Stomach smooth muscle (tissue), 2 donors: ENCODE results near the gene DNER.

Source experiments
- H3K27ac ChIP-seq: one replicate; pipeline ENCODE4 v1.7.0; 2013; ENCODE audit warnings: mild to moderate bottlenecking, low read length, inconsistent platforms
- H3K27me3 ChIP-seq, 2 donors: one replicate each; pipeline ENCODE4 v1.7.0; 2013; ENCODE audit warnings: low read length in 2 of 2; ENCODE audit not compliant: insufficient read depth in 2 of 2, control insufficient read depth in 1 of 2
- H3K36me3 ChIP-seq, 2 donors: one replicate each; pipeline ENCODE4 v1.7.0; 2013; ENCODE audit warnings: low read length in 2 of 2; ENCODE audit not compliant: control insufficient read depth in 2 of 2, insufficient read depth in 2 of 2
- H3K4me1 ChIP-seq: one replicate; pipeline ENCODE4 v1.7.0; 2013; ENCODE audit warnings: low read length; ENCODE audit not compliant: control insufficient read depth, insufficient read depth
- H3K4me3 ChIP-seq, 2 donors: one replicate each; pipeline ENCODE4 v1.7.0; 2013; ENCODE audit warnings: low read length in 2 of 2
- H3K9ac ChIP-seq, 2 donors: one replicate each; pipeline ENCODE4 v1.7.0; 2013; ENCODE audit warnings: low read length in 2 of 2, mild to moderate bottlenecking in 1 of 2
- H3K9me3 ChIP-seq, 2 donors: one replicate each; pipeline ENCODE4 v1.7.0; 2013; ENCODE audit warnings: low read length in 2 of 2; ENCODE audit not compliant: control insufficient read depth in 2 of 2
- donor health status: healthy.
- donor health status: Pancreatic carcinoma.

DNER gene

GRCh38 chr2:229463841-229464346 lies 250.5 kb downstream of the DNER start:
- no peaks in the 10 kb centered on the region for H3K4me1 ChIP-seq
- no peak overlapping the region for H3K27ac ChIP-seq
- no peaks in the 10 kb centered on the region for H3K36me3 ChIP-seq
- no peaks in the 10 kb centered on the region for H3K27me3 ChIP-seq
- H3K9ac ChIP-seq, result no peak overlapping the region
- no peak overlapping the region for H3K4me3 ChIP-seq
- no peaks in the 10 kb centered on the region for H3K9me3 ChIP-seq

GRCh38 chr2:229462112-229462511 lies 252.2 kb downstream of the DNER start:
- H3K4me1 ChIP-seq, result no peaks in the 10 kb centered on the region
- no peaks in the 10 kb centered on the region for H3K27me3 ChIP-seq
- H3K9ac ChIP-seq, result no peak overlapping the region
- H3K27ac ChIP-seq, result no peak overlapping the region
- H3K4me3 ChIP-seq, result no peak overlapping the region
- H3K9me3 ChIP-seq, result no peaks in the 10 kb centered on the region
- H3K36me3 ChIP-seq, result no peaks in the 10 kb centered on the region

GRCh38 chr2:229456091-229456490 lies 258.3 kb downstream of the DNER start:
- H3K9ac ChIP-seq, result no peak overlapping the region
- no peaks in the 10 kb centered on the region for H3K9me3 ChIP-seq
- H3K27me3 ChIP-seq, result no peaks in the 10 kb centered on the region
- H3K27ac ChIP-seq, result no peak overlapping the region
- no peak overlapping the region for H3K4me3 ChIP-seq
- no peaks in the 10 kb centered on the region for H3K4me1 ChIP-seq
- H3K36me3 ChIP-seq, result no peaks in the 10 kb centered on the region

- Histone ChIP-seq H3K4me1 (no peaks in the 10 kb centered on the region), H3K9me3 (no peaks in the 10 kb centered on the region), H3K27ac (no peak overlapping the region), H3K4me3 (no peak overlapping the region), H3K9ac (no peak overlapping the region), H3K36me3 (no peaks in the 10 kb centered on the region), H3K27me3 (no peaks in the 10 kb centered on the region)
These were observed 259.3 kb downstream of the DNER start for GRCh38 chr2:229454934-229455631.

- no peak overlapping the region for H3K27ac ChIP-seq
- H3K27me3 ChIP-seq, result no peaks in the 10 kb centered on the region
- no peak overlapping the region for H3K4me3 ChIP-seq
- H3K4me1 ChIP-seq, result no peaks in the 10 kb centered on the region
- no peaks in the 10 kb centered on the region for H3K36me3 ChIP-seq
- H3K9me3 ChIP-seq, result no peaks in the 10 kb centered on the region
- no peak overlapping the region for H3K9ac ChIP-seq
These were observed 261.1 kb downstream of the DNER start for GRCh38 chr2:229453230-229453629.

GRCh38 chr2:229451852-229452251 lies 262.5 kb downstream of the DNER start:
- Histone ChIP-seq H3K9ac (no peak overlapping the region), H3K27ac (no peak overlapping the region), H3K9me3 (no peaks in the 10 kb centered on the region), H3K36me3 (no peaks in the 10 kb centered on the region), H3K4me1 (no peaks in the 10 kb centered on the region), H3K4me3 (no peak overlapping the region), H3K27me3 (no peaks in the 10 kb centered on the region)

- Histone ChIP-seq H3K27ac (no peak overlapping the region), H3K9me3 (no peaks in the 10 kb centered on the region), H3K27me3 (no peaks in the 10 kb centered on the region), H3K36me3 (no peaks in the 10 kb centered on the region), H3K4me3 (no peak overlapping the region), H3K9ac (no peak overlapping the region), H3K4me1 (peaks cover 28% of the 10 kb centered on the region)
These were observed 267.1 kb downstream of the DNER start for GRCh38 chr2:229447227-229447626.

GRCh38 chr2:229446350-229446749 lies 268.0 kb downstream of the DNER start:
- Histone ChIP-seq H3K36me3 (no peaks in the 10 kb centered on the region), H3K27me3 (no peaks in the 10 kb centered on the region), H3K4me3 (peak overlapping the region in 1 of 2 donors; percentile 44), H3K27ac (peak overlapping the region; percentile 84), H3K9me3 (no peaks in the 10 kb centered on the region), H3K9ac (peak overlapping the region in 1 of 2 donors; percentile 58), H3K4me1 (peaks cover 28% of the 10 kb centered on the region)

GRCh38 chr2:229445501-229446211 lies 268.7 kb downstream of the DNER start:
- peak overlapping the region in 1 of 2 donors; percentile 44 for H3K4me3 ChIP-seq
- peak overlapping the region; percentile 84 for H3K27ac ChIP-seq
- H3K9ac ChIP-seq, result peak overlapping the region; percentile 10 to 58

GRCh38 chr2:229445019-229445418 lies 269.3 kb downstream of the DNER start:
- Histone ChIP-seq H3K4me1 (peaks cover 28% of the 10 kb centered on the region), H3K27me3 (no peaks in the 10 kb centered on the region), H3K9me3 (no peaks in the 10 kb centered on the region), H3K36me3 (no peaks in the 10 kb centered on the region), H3K4me3 (peak overlapping the region in 1 of 2 donors; percentile 44), H3K27ac (peak overlapping the region; percentile 84), H3K9ac (peak overlapping the region in 1 of 2 donors; percentile 51)

More at GRCh38 chr2:229445501-229446211, 268.7 kb downstream of the DNER start:
- H3K36me3 ChIP-seq, result no peaks in the 10 kb centered on the region
- no peaks in the 10 kb centered on the region for H3K27me3 ChIP-seq
- H3K9me3 ChIP-seq, result no peaks in the 10 kb centered on the region
- peaks cover 28% of the 10 kb centered on the region for H3K4me1 ChIP-seq
